Epithelial cell of alveolus of lung (primary cell): Measurements from ENCODE around the gene NFS1. TPM values are rescaled to one million over a fixed set of nuclear protein-coding genes. Genes with fewer than 3 reads are reported as not detected.

Source experiments
- total RNA-seq: library from RNA; depleted of rRNA; stranded (reverse); fragments of >200 nt; gene quantifications from 2 replicates; pipeline ENCODE4 v1.2.1, GENCODE V29; 2015

NFS1 gene
- total RNA-seq, result 26.5 and 28.0 TPM in 2 replicates

DNA sequence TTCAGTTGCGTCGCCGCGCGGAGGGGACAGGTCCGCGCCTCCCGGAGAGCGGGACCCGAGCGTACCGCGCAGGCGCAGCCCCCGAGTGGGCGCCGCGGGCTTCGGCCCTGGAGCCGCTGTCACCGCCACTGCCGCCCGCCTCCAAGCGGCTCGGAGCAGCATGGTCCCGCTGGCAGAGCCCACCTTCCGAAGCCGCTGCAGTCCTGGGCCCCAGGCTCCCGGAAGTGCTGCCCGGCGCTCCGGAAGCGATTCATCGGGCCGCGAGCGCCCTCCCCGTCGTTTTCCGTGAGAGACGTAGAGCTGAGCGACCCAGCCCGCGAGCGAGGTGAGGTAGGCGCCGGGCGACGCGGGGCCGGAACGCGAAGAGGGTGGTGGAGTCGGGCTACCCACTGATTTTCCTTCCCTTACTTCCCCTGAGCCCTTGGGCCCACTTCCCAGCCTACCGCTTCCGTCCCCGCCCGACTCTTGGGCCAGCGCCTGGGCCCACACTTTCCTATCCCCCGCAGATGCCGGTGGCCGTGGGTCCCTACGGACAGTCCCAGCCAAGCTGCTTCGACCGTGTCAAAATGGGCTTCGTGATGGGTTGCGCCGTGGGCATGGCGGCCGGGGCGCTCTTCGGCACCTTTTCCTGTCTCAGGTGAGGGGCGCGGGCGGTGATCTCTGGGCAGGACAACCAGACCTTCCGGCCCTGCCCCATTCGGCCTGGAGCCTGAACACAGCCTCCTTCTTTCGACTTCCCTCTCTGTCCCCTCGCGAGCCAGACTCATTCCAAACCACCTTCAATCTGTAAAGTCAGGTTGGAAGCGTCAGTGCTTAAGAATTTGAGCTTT is at the start of gene NFS1, which contains the start of gene ROMO1:
NFS1 (minus strand) TSS at position 226 of the 830 bp plus-strand sequence; CDS start at position 162, 64 bp downstream.
ROMO1 (plus strand) TSS at position 279 of the 830 bp plus-strand sequence; CDS start at position 507, 228 bp downstream.

DNA sequence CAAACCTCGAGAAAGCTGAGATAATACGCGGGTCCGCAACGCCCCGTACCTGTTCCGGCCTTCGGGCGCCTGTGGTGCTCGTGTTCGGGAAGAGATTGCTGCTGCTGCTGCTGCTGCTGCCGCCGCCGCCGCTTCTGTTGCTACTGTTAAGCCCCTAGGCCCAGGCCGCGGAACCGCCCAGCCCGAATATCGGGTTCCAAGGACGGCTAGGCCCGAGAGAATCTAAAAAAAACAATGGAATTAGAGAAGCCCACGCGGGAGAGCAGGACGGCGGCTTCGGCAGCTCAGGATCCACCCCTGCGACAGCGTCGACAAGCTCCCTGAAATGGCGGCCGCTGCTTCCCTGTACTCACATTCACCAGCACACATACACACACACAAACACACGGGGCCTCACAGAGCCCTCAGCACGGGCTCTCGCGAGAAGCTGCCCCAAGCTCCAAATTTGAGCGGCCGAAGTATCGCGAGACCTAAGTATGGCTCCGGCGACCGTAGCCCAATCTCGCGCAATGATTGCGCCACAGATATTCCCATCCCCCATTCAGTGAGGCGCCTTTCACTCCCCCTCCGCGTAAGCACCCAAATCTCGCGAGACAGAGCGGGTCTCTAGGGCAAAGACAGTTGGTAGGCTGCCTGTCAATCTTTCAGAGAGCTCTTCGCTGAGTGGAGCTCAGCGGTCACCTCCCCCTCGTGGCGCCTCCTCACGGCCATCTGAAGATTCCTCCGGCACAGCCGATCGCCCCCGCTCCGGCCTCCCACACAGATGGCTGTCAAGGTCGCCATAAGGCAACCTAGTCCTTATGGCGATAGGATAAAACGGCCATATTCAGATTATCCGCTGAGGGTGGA is 43.0 kb upstream of the NFS1 start, which contains the start of gene RBM39:
RBM39 (minus strand) TSS at position 369 of the 849 bp plus-strand sequence. CDS start 1,386 bp downstream, outside the sequence.

DNA sequence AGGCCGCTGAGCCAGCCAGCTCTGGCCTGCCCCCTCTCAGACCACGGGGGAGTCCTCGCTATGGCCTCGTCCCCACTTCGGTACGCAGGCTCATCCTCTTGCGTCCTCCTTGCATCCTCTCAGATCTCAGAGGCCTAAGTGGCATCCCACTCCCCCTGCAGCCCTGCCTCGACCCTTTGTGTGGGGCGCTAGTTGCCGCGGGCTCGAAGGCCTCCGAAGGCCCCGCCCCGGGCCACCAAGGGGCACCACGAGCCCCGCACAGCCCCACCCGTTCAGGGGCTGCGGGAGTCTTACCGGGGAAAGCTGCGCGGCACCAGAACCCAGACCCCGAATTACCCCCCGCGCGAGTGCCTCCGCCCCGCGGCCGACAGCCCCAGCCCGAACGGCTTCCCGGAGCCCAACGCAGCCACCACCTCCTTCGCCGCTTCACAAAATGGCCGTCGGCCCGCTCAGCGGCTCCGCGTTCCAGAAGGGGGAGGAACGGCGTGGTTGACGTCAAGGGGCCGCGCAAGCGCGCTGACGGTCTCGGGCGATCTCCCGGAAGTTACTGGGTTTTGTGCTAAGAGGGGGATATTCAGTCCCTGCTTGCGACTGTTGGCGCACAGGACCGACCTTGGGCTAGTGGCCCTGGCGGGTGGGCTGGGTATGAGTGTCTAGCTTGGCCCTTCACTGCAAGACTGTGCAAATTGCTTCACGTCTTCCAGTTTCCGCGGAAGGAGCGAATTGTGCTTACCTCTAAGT is 34.5 kb downstream of the NFS1 start, which contains the start of the genes CPNE1 and RBM12:
CPNE1 (minus strand) TSS at position 435 of the 741 bp plus-strand sequence. CDS start 31,977 bp downstream, outside the sequence.
RBM12 (minus strand) TSS at position 435 of the 741 bp plus-strand sequence. CDS start 9,578 bp downstream, outside the sequence.

Other genes starting within 250 kb of the NFS1 start
- gene CEP250, start 243.8 kb downstream of the NFS1 start, total RNA-seq, result 16.5 and 20.8 TPM in 2 replicates
- gene C20orf173, start 169.7 kb downstream of the NFS1 start, total RNA-seq, result not detected in 2 replicates
- gene ERGIC3, start 157.3 kb downstream of the NFS1 start, total RNA-seq, result 271 and 311 TPM in 2 replicates
- 23.7 and 31.5 TPM in 2 replicates for gene SPAG4, start 83.5 kb downstream of the NFS1 start, total RNA-seq
- gene CPNE1, start 34.5 kb downstream of the NFS1 start, total RNA-seq, result 138 and 198 TPM in 2 replicates
- 31.9 and 41.3 TPM in 2 replicates for gene RBM12, start 34.5 kb downstream of the NFS1 start, total RNA-seq
- 335 and 561 TPM in 2 replicates for gene ROMO1, start 53 bp upstream of the NFS1 start, total RNA-seq
- gene RBM39, start 42.9 kb upstream of the NFS1 start, total RNA-seq, result 104 and 206 TPM in 2 replicates
- 26.5 and 39.3 TPM in 2 replicates for gene PHF20, start 72.7 kb upstream of the NFS1 start, total RNA-seq